Adrenal gland (tissue), 12 donors: ENCODE results near the gene ACTL9. TPM values are rescaled to one million over a fixed set of nuclear protein-coding genes. Genes with fewer than 3 reads are reported as not detected.

ENCODE experiments used
- DNase-seq, 7 donors: peaks; one replicate each; pipeline ENCODE4 v3.0.0-alpha.2; 2019 to 2020
- H3K27ac ChIP-seq, 5 donors: fragments of 200-600 bp; sonication (generic) in 4 of 5; 1 replicate in 3 of 5; 2 replicates in 2 of 5; pipeline versions ENCODE4 v1.5.1 to v1.8.0; 2016 to 2020; ENCODE audit warnings: mild to moderate bottlenecking in 1 of 5
- H3K27me3 ChIP-seq: fragments of 200-600 bp; 2 replicates; pipeline ENCODE4 v1.8.0; 2021
- H3K36me3 ChIP-seq, 2 donors: fragments of 200-600 bp; replicated peaks in 1 of 2; 1 replicate in 1 of 2; 2 replicates in 1 of 2; pipeline versions ENCODE4 v1.5.1 to v1.8.0; 2018 to 2022
- H3K4me1 ChIP-seq, 2 donors: fragments of 200-600 bp; replicated peaks in 1 of 2; 1 replicate in 1 of 2; 2 replicates in 1 of 2; pipeline versions ENCODE4 v1.5.1 to v1.8.0; 2018 to 2021
- H3K4me3 ChIP-seq, 4 donors: fragments of 200-600 bp; sonication (generic) in 3 of 4; one replicate each; pipeline ENCODE4 v1.5.1; 2016 to 2018
- H3K9me3 ChIP-seq, 3 donors: fragments of 200-600 bp; sonication (generic) in 1 of 3; replicated peaks in 1 of 3; 1 replicate in 2 of 3; 2 replicates in 1 of 3; pipeline versions ENCODE4 v1.5.1 to v1.8.0; 2016 to 2021
- CTCF ChIP-seq, 6 experiments: fragments of 450-650 bp in 4 of 6; fragments of 200-600 bp in 2 of 6; sonication (generic) in 1 of 6; IDR thresholded peaks; 1 replicate in 5 of 6; 2 replicates in 1 of 6; pipeline versions ENCODE4 v1.5.1 to v1.8.0; 2016 to 2021; ENCODE audit warnings: antibody characterized with exemption in 6 of 6, mild to moderate bottlenecking in 2 of 6, moderate library complexity in 1 of 6
- POLR2A ChIP-seq, 2 donors: fragments of 450-650 bp; IDR thresholded peaks; one replicate each; pipeline ENCODE4 v1.6.1; 2017; ENCODE audit warnings: antibody characterized with exemption in 2 of 2, mild to moderate bottlenecking in 2 of 2, moderate library complexity in 1 of 2
- WGBS, 4 donors: extraction: QIAGEN DNeasy Blood & Tissue Kit in 2 of 4; methylation state at CpG; one replicate each; pipeline versions ENCODE4 v1.1.5 to v1.1.7; 2013 to 2017; 5-methylcytosine and 5-hydroxymethylcytosine counted together
- intact Hi-C, 2 donors: fragments of 100-400 bp; cut with DNase I; formaldehyde crosslinking; loops; one replicate each; pipeline versions ENCODE4 v1.14.1 to v1.15.0; 2022 to 2023
- polyA plus RNA-seq, 3 donors: library from polyadenylated mRNA; stranded (reverse); fragments of 200-250 nt in 2 of 3; fragments of 350-450 nt in 1 of 3; fragmentation: Illumina TruSeq in 1 of 3; extraction: RNeasy Lipid Tissue Mini Kit (QIAGEN cat#74804) in 1 of 3; gene quantifications; one replicate each; pipeline ENCODE4 v1.2.3, GENCODE V29; 2013 to 2014
- total RNA-seq, 9 donors: library from RNA; depleted of rRNA in 4 of 9; stranded (reverse); fragments of >200 nt in 4 of 9; fragments of 120-200 nt in 1 of 9; fragmentation: NEBNext Ultra II Directional in 1 of 9; extraction: Animal tissue kit (Norgen Biotek cat#: 25700) in 1 of 9; gene quantifications; one replicate each; pipeline versions ENCODE4 v1.1.0 to v1.2.4, GENCODE V29; 2013 to 2023
- donor health status: healthy with polysubstance abuse.
- donor health status: Bipolar disorder and iron deficiency.
- donor health status: DM: yes; HTN: yes; CAD: no.
- donor health status: DM: no; HTN: no; CAD: no.
- donor health status: DM: no; HTN: no; CAD: no.
- donor health status: DM: yes; HTN: yes; CAD: no.

ACTL9 gene
- total and polyA plus RNA-seq, 12 donors: not detected

GRCh38 chr19:8697671-8698432, 743 bp downstream of the ACTL9 start:
- WGBS, 4 donors: 25 to 81% (median 60%) methylated on average over 4 to 60 of the region's 60 CpGs

GRCh38 chr19:8696993-8697392, 1.6 kb downstream of the ACTL9 start:
- H3K27ac ChIP-seq: no peak overlapping the region
- TF ChIP-seq POLR2A (IDR thresholded peaks at IDR 0.05) (no peak), CTCF (IDR thresholded peaks at IDR 0.05) (no peak)
- no peak for DNase-seq
- 43 to 57% (median 48%) methylated on average over 1 of the region's 1 CpG for WGBS, 4 donors
- peaks cover 3% of the 10 kb centered on the region for H3K27me3 ChIP-seq
- H3K4me3 ChIP-seq: no peak overlapping the region
- H3K36me3 ChIP-seq: no peaks in the 10 kb centered on the region
- no peaks in the 10 kb centered on the region for H3K4me1 ChIP-seq
- no peaks in the 10 kb centered on the region for H3K9me3 ChIP-seq
- intact Hi-C loops: loop anchor here in 1 of 2 donors (5.0 kb wide), 1 partner anchor 40 kb away; no protein-coding TSS in a partner anchor

More at GRCh38 chr19:8697671-8698432, 743 bp downstream of the ACTL9 start:
- intact Hi-C loops: loop anchor here in 1 of 2 donors (5.0 kb wide), 1 partner anchor 41 kb away; no protein-coding TSS in a partner anchor
- Histone ChIP-seq H3K4me1 (no peaks in the 10 kb centered on the region), H3K27me3 (peaks cover 3% of the 10 kb centered on the region), H3K4me3 (no peak overlapping the region), H3K9me3 (no peaks in the 10 kb centered on the region), H3K36me3 (no peaks in the 10 kb centered on the region), H3K27ac (no peak overlapping the region)
- no peak for DNase-seq
- no peak for TF ChIP-seq POLR2A (IDR thresholded peaks at IDR 0.05)
- no peak for TF ChIP-seq CTCF (IDR thresholded peaks at IDR 0.05)

- Histone ChIP-seq H3K4me3 (no peak overlapping the region), H3K9me3 (no peaks in the 10 kb centered on the region), H3K27me3 (peaks cover 3% of the 10 kb centered on the region), H3K27ac (no peak overlapping the region), H3K36me3 (no peaks in the 10 kb centered on the region), H3K4me1 (no peaks in the 10 kb centered on the region)
- intact Hi-C loops: loop anchor here in 1 of 2 donors (5.0 kb wide), 1 partner anchor 39 kb away; no protein-coding TSS in a partner anchor
- WGBS, 4 donors: 66 to 70% (median 69%) methylated on average over 6 of the region's 6 CpGs
- TF ChIP-seq CTCF (IDR thresholded peaks at IDR 0.05) (no peak), POLR2A (IDR thresholded peaks at IDR 0.05) (no peak)
- no peak for DNase-seq
These were observed 2.7 kb downstream of the ACTL9 start for GRCh38 chr19:8695911-8696310.

- H3K4me3 ChIP-seq: no peak overlapping the region
- DNase-seq: no peak
- H3K9me3 ChIP-seq: no peaks in the 10 kb centered on the region
- H3K36me3 ChIP-seq: no peaks in the 10 kb centered on the region
- no peaks in the 10 kb centered on the region for H3K4me1 ChIP-seq
- intact Hi-C loops: loop anchor here in 1 of 2 donors (5.0 kb wide), 1 partner anchor 38 kb away; no protein-coding TSS in a partner anchor
- peaks cover 3% of the 10 kb centered on the region for H3K27me3 ChIP-seq
- WGBS, 4 donors: 47 to 57% (median 50%) methylated on average over 6 of the region's 6 CpGs
- TF ChIP-seq CTCF (IDR thresholded peaks at IDR 0.05) (no peak), POLR2A (IDR thresholded peaks at IDR 0.05) (no peak)
- no peak overlapping the region for H3K27ac ChIP-seq
These were observed 3.1 kb downstream of the ACTL9 start for GRCh38 chr19:8695501-8695900.
